H1 (cell line): ENCODE measurements around the gene ZMIZ1. TPM values are rescaled to one million over a fixed set of nuclear protein-coding genes. Genes with fewer than 3 reads are reported as not detected.

ENCODE experiments used
- CTCF ChIA-PET: fragments of 300-600 bp; sonication (Branson Sonifier 250); formaldehyde crosslinking; loops from one replicate; lab custom pipeline; 2021; ENCODE audit not compliant: partially characterized antibody; lab: Charles Lee
- POLR2A ChIA-PET: fragments of 300-600 bp; sonication (Branson Sonifier 250); formaldehyde crosslinking; loops from one replicate; lab custom pipeline; 2021; ENCODE audit warnings: inconsistent platforms; ENCODE audit not compliant: partially characterized antibody; lab: Charles Lee
- DNase-seq, 2 experiments: peaks; one replicate each; pipeline versions ENCODE4 v3.0.0 to v3.0.0-alpha.2; 2010 to 2022; ENCODE audit warnings: low spot score in 2 of 2, low read depth in 1 of 2, mixed read lengths in 1 of 2
- FAIRE-seq: peaks from 2 replicates; lab custom pipeline; 2011; peaks lifted over from hg19 to GRCh38; lab: Jason Lieb, UNC
- H2AFZ ChIP-seq: 2 replicates; pipeline ENCODE4 v1.8.1; 2012; ENCODE audit warnings: low read length, inconsistent platforms
- H2AK5ac ChIP-seq: 2 replicates; pipeline ENCODE4 v1.6.1; 2013; ENCODE audit warnings: low read depth, low read length
- H2BK120ac ChIP-seq: replicated peaks from 2 replicates; pipeline ENCODE3; 2013; ENCODE audit warnings: low read depth, low read length, inconsistent platforms
- H2BK12ac ChIP-seq: 2 replicates; pipeline ENCODE4 v1.6.1; 2013; ENCODE audit warnings: low read depth, low read length
- H2BK15ac ChIP-seq: 2 replicates; pipeline ENCODE4 v1.6.1; 2013; ENCODE audit warnings: low read length
- H2BK20ac ChIP-seq: 2 replicates; pipeline ENCODE4 v1.6.1; 2013; ENCODE audit warnings: low read length
- H2BK5ac ChIP-seq: 2 replicates; pipeline ENCODE4 v1.6.1; 2013; ENCODE audit warnings: low read depth, low read length
- H3K14ac ChIP-seq: 2 replicates; pipeline ENCODE4 v1.6.1; 2013; ENCODE audit warnings: inconsistent platforms; ENCODE audit not compliant: insufficient read length
- H3K18ac ChIP-seq: 2 replicates; pipeline ENCODE4 v1.6.1; 2013; ENCODE audit warnings: low read length; ENCODE audit errors: extremely low read depth
- H3K23ac ChIP-seq: 2 replicates; pipeline ENCODE4 v1.6.1; 2013; ENCODE audit warnings: inconsistent platforms; ENCODE audit not compliant: insufficient read length
- H3K23me2 ChIP-seq: 2 replicates; pipeline ENCODE4 v1.6.1; 2013; ENCODE audit warnings: low read depth, low read length
- H3K27ac ChIP-seq: 2 replicates; pipeline ENCODE4 v1.6.1; 2011; ENCODE audit warnings: low read depth, low read length, inconsistent platforms
- H3K27me3 ChIP-seq, 4 experiments: replicated peaks in 1 of 4; 1 replicate in 1 of 4; 2 replicates in 3 of 4; pipeline versions ENCODE4 v1.6.1 to v1.8.1; 2011 to 2013; ENCODE audit warnings: low read length in 3 of 4, mild to moderate bottlenecking in 3 of 4, inconsistent platforms in 2 of 4, mixed read lengths in 2 of 4, moderate library complexity in 1 of 4; ENCODE audit not compliant: control insufficient read depth in 3 of 4, insufficient read depth in 3 of 4; ENCODE audit errors: extremely low read depth in 1 of 4
- H3K36me3 ChIP-seq, 4 experiments: 2 replicates each; pipeline versions ENCODE4 v1.6.1 to v1.8.1; 2011 to 2013; ENCODE audit warnings: mild to moderate bottlenecking in 4 of 4, low read length in 3 of 4, moderate library complexity in 2 of 4, control low read depth in 1 of 4, inconsistent platforms in 1 of 4; ENCODE audit not compliant: insufficient read depth in 4 of 4, control insufficient read depth in 2 of 4
- H3K4ac ChIP-seq: replicated peaks from 2 replicates; pipeline ENCODE3; 2013; ENCODE audit warnings: low read length, low read depth, mixed read lengths, inconsistent platforms; ENCODE audit not compliant: insufficient read length
- H3K4me1 ChIP-seq, 4 experiments: replicated peaks in 1 of 4; 1 replicate in 1 of 4; 2 replicates in 3 of 4; pipeline versions ENCODE4 v1.6.1 to v1.8.1; 2011 to 2013; ENCODE audit warnings: low read length in 3 of 4, inconsistent platforms in 2 of 4, mixed read lengths in 1 of 4; ENCODE audit not compliant: insufficient read depth in 4 of 4, control insufficient read depth in 3 of 4
- H3K4me2 ChIP-seq, 2 experiments: 2 replicates each; pipeline versions ENCODE4 v1.6.1 to v1.8.1; 2011 to 2013; ENCODE audit warnings: low read depth in 2 of 2, low read length in 2 of 2, control low read depth in 1 of 2, inconsistent platforms in 1 of 2, mild to moderate bottlenecking in 1 of 2; ENCODE audit not compliant: insufficient read depth in 1 of 2
- H3K4me3 ChIP-seq, 4 experiments: fragments of 200-600, 300-600 bp in 1 of 4; sonication (generic), shearing (Covaris generic), sonication (Bioruptor Twin) in 1 of 4; 2 replicates each; pipeline versions ENCODE4 v1.5.1 to v1.8.1; 2011 to 2016; ENCODE audit warnings: low read length in 4 of 4, low read depth in 3 of 4, control low read depth in 2 of 4, inconsistent platforms in 2 of 4, mild to moderate bottlenecking in 2 of 4, mixed read lengths in 1 of 4, moderate library complexity in 1 of 4; ENCODE audit not compliant: insufficient read depth in 2 of 4; ENCODE audit errors: extremely low read depth in 1 of 4
- H3K56ac ChIP-seq: replicated peaks from 2 replicates; pipeline ENCODE3; 2013; ENCODE audit warnings: low read depth, mild to moderate bottlenecking, mixed read lengths, low read length, inconsistent platforms; ENCODE audit not compliant: insufficient read length
- H3K79me1 ChIP-seq: 2 replicates; pipeline ENCODE4 v1.6.1; 2013; ENCODE audit warnings: low read depth, low read length, control low read depth
- H3K79me2 ChIP-seq, 2 experiments: 2 replicates each; pipeline versions ENCODE4 v1.6.1 to v1.8.1; 2012 to 2013; ENCODE audit warnings: low read length in 2 of 2, mild to moderate bottlenecking in 2 of 2, inconsistent platforms in 1 of 2; ENCODE audit not compliant: insufficient read depth in 2 of 2, control insufficient read depth in 1 of 2
- H3K9ac ChIP-seq, 4 experiments: replicated peaks in 1 of 4; 1 replicate in 1 of 4; 2 replicates in 3 of 4; pipeline versions ENCODE4 v1.6.1 to v1.8.1; 2011 to 2013; ENCODE audit warnings: low read depth in 3 of 4, low read length in 3 of 4, control low read depth in 2 of 4, mild to moderate bottlenecking in 2 of 4, moderate library complexity in 2 of 4, inconsistent platforms in 1 of 4; ENCODE audit errors: extremely low read depth in 1 of 4
- H3K9me3 ChIP-seq, 2 experiments: 2 replicates each; pipeline versions ENCODE4 v1.6.1 to v1.8.1; 2012 to 2013; ENCODE audit warnings: mild to moderate bottlenecking in 2 of 2, moderate library complexity in 2 of 2, control low read depth in 1 of 2, inconsistent platforms in 1 of 2, low read depth in 1 of 2, low read length in 1 of 2, mixed read lengths in 1 of 2; ENCODE audit not compliant: insufficient read depth in 2 of 2
- H4K20me1 ChIP-seq, 2 experiments: replicated peaks in 1 of 2; 2 replicates each; pipeline versions ENCODE3 to v1.8.1; 2011 to 2013; ENCODE audit warnings: inconsistent platforms in 2 of 2, low read length in 2 of 2, mild to moderate bottlenecking in 1 of 2; ENCODE audit not compliant: insufficient read depth in 2 of 2, control insufficient read depth in 1 of 2
- H4K5ac ChIP-seq: 2 replicates; pipeline ENCODE4 v1.6.1; 2013; ENCODE audit warnings: low read length, low read depth, mixed read lengths, inconsistent platforms; ENCODE audit not compliant: insufficient read length
- H4K8ac ChIP-seq: 2 replicates; pipeline ENCODE4 v1.8.0; 2013; ENCODE audit warnings: mild to moderate bottlenecking, moderate library complexity, low read length, inconsistent platforms; ENCODE audit not compliant: insufficient read depth; ENCODE audit errors: extremely low read depth
- H4K91ac ChIP-seq: replicated peaks from 2 replicates; pipeline ENCODE3; 2013; ENCODE audit warnings: low read length, mixed read lengths, inconsistent platforms; ENCODE audit not compliant: insufficient read length
- CBX8 ChIP-seq: fragments of 300-800, 300-1000 bp; sonication (generic); IDR thresholded peaks from 2 replicates; pipeline ENCODE4 v1.7.1; 2016; ENCODE audit warnings: low read depth, low read length, borderline replicate concordance
- NANOG ChIP-seq: IDR thresholded peaks from 2 replicates; pipeline ENCODE4 v1.6.1; 2011; ENCODE audit warnings: low read length, low read depth, mild to moderate bottlenecking, inconsistent platforms; ENCODE audit not compliant: insufficient read depth, poor library complexity, severe bottlenecking
- SRF ChIP-seq: IDR thresholded peaks from 2 replicates; pipeline ENCODE4 v1.6.1; 2011; ENCODE audit warnings: mild to moderate bottlenecking, low read depth, low read length, moderate library complexity
- WGBS, 2 experiments: shearing (Covaris generic) in 1 of 2; methylation state at CpG; one replicate each; pipeline versions ENCODE4 v1.1.6 to v1.1.7; 2013 to 2015; ENCODE audit warnings: low lambda C conversion rate in 2 of 2, mixed read lengths in 2 of 2, inconsistent platforms in 1 of 2, low coverage in 1 of 2, missing lambda C conversion rate in 1 of 2; ENCODE audit not compliant: insufficient replicate concordance in 2 of 2, insufficient coverage in 1 of 2, insufficient read length in 1 of 2; ENCODE audit errors: extremely low coverage in 1 of 2, missing lambda C conversion rate in 1 of 2; 5-methylcytosine and 5-hydroxymethylcytosine counted together
- polyA plus RNA-seq, 7 experiments: library from polyadenylated mRNA; depleted of rRNA in 3 of 7; stranded (reverse) in 5 of 7; unstranded in 2 of 7; fragments of >200 nt in 5 of 7; fragments of 200-250 nt in 2 of 7; gene quantifications; 1 replicate in 5 of 7; 2 replicates in 1 of 7; 4 replicates in 1 of 7; pipeline versions ENCODE4 v1.2.1 to v1.2.3, GENCODE V29; 2011 to 2013; ENCODE audit warnings: missing spikeins in 2 of 7, mixed read lengths in 2 of 7
- total RNA-seq: library from RNA; stranded (reverse); fragmentation: NEBNext Ultra II Directional; extraction: Animal tissue kit (Norgen Biotek cat#: 25700); gene quantifications from 2 replicates; pipeline ENCODE4 v1.2.1, GENCODE V29; 2021
- TF ChIP-seq, protein P1 (sequence below): IDR thresholded peaks from 2 replicates; pipeline ENCODE4 v1.6.1; 2012; ENCODE audit warnings: inconsistent platforms
- TF ChIP-seq, protein P2 (sequence below), 3 experiments: IDR thresholded peaks; 1 replicate in 2 of 3; 2 replicates in 1 of 3; pipeline versions ENCODE4 v1.5.1 to v1.6.1; 2011; ENCODE audit warnings: low read length in 3 of 3, mild to moderate bottlenecking in 3 of 3, inconsistent platforms in 2 of 3, low read depth in 1 of 3, moderate library complexity in 1 of 3; ENCODE audit not compliant: insufficient read depth in 1 of 3; ENCODE audit errors: control extremely low read depth in 1 of 3

The ZMIZ1 gene
- total and polyA plus RNA-seq, 2 of the 8 experiments (the other 6 are each of a cell fraction or from before 2014, with no cell fraction given), result 8.1 to 28.0 TPM

DNA sequence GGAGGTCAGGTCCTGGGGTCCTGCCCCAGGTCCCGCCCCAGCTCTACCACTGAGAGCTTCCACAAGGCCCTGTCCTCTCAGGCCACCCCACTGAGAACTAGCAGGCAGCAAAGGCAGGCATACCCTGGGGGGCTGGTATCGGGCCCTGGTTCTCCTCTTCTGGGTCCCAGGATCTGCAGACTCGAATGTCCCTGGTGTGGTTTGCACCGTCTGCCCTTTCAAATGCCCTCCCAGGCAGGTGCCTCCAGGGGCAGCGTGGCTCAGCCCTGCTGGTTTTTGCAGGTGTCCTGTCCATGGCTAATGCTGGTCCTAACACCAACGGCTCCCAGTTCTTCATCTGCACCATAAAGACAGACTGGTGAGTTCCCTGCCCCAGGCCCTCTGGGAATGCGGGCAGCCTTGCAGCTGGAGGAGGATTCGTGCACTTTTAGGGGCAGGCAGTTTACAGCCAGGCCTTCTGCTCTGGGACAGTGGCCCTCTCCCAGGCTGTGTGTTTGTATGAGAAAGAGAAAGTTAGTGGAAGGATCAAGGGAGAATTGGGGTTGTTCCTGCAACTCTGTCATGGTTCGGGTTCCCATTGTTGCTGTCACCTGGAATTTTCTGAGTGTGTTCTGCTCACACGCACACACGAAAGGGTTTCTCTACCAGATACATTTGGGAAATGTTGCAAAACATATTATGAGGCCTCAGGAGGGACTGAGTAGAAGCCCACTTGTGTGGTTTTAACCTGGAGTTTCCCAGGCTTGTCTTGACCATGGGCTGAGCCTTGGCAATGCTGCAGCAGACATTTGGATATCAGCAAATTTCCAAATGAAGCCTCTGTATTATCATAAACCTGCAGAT, 283.5 kb downstream of the ZMIZ1 start:
- peaks cover 0 to 11% of the 10 kb centered on the region in 2 experiments; a peak in 1 of 4 replicates for H3K79me2 ChIP-seq
- H3K18ac ChIP-seq, result no peak overlapping the region
- 88% methylated on average over 11 of the region's 11 CpGs; no CpG with 5 or more reads in 1 of the 2 experiments for WGBS, 2 experiments
- no peak overlapping the region for H2AFZ ChIP-seq
- no peak overlapping the region for H2BK20ac ChIP-seq
- ChIA-PET POLR2A (no interaction called here), CTCF (interaction anchor here (1.0 kb wide), 1 partner anchor 134 kb away, joined by 4 read pairs; no protein-coding TSS in a partner anchor)
- H4K91ac ChIP-seq, result no peak overlapping the region
- H3K4me2 ChIP-seq, result no peak overlapping the region
- no peak overlapping the region for H3K4me3 ChIP-seq
- H3K23me2 ChIP-seq, result peaks cover 8% of the 10 kb centered on the region; the same call in 1 of the 2 replicates
- TF ChIP-seq NANOG, result no peak
- TF ChIP-seq, protein P1, sequence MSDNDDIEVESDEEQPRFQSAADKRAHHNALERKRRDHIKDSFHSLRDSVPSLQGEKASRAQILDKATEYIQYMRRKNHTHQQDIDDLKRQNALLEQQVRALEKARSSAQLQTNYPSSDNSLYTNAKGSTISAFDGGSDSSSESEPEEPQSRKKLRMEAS, result no peak
- no peak for TF ChIP-seq CBX8
- TF ChIP-seq SRF, result no peak
- TF ChIP-seq, protein P2, sequence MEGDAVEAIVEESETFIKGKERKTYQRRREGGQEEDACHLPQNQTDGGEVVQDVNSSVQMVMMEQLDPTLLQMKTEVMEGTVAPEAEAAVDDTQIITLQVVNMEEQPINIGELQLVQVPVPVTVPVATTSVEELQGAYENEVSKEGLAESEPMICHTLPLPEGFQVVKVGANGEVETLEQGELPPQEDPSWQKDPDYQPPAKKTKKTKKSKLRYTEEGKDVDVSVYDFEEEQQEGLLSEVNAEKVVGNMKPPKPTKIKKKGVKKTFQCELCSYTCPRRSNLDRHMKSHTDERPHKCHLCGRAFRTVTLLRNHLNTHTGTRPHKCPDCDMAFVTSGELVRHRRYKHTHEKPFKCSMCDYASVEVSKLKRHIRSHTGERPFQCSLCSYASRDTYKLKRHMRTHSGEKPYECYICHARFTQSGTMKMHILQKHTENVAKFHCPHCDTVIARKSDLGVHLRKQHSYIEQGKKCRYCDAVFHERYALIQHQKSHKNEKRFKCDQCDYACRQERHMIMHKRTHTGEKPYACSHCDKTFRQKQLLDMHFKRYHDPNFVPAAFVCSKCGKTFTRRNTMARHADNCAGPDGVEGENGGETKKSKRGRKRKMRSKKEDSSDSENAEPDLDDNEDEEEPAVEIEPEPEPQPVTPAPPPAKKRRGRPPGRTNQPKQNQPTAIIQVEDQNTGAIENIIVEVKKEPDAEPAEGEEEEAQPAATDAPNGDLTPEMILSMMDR (IDR thresholded peaks at IDR 0.05; ENCODE audit: control extremely low read depth in 1 of 3, insufficient read depth in 1 of 3, low read depth in 1 of 3, low read length in 3 of 3), result peak in 1 of 3 experiments; percentile 12; a peak in 1 of 4 replicates
- peaks cover 26 to 61% (median 47%) of the 10 kb centered on the region in 4 experiments for H3K36me3 ChIP-seq
- H3K9me3 ChIP-seq, result no peaks in the 10 kb centered on the region; a peak in 1 of 4 replicates
- FAIRE-seq (no peak), DNase-seq (peak in 1 of 2 experiments; percentile 30)
- no peak overlapping the region for H4K5ac ChIP-seq
- no peak overlapping the region for H3K56ac ChIP-seq
- H3K27ac ChIP-seq, result no peak overlapping the region
- no peak overlapping the region for H4K8ac ChIP-seq
- no peak overlapping the region for H2BK5ac ChIP-seq
- H2BK12ac ChIP-seq, result no peak overlapping the region
- H3K4ac ChIP-seq, result no peak overlapping the region
- H4K20me1 ChIP-seq, result peaks cover 12 to 19% of the 10 kb centered on the region in 2 experiments
- H3K4me1 ChIP-seq, result peaks cover 0 to 6% (median under 1%) of the 10 kb centered on the region in 4 experiments; a peak in 3 of 7 replicates
- H3K23ac ChIP-seq, result no peak overlapping the region
- no peaks in the 10 kb centered on the region for H3K27me3 ChIP-seq
- no peak overlapping the region for H2BK15ac ChIP-seq
- H2BK120ac ChIP-seq, result no peak overlapping the region
- H3K79me1 ChIP-seq, result peaks cover 15% of the 10 kb centered on the region; the same call in 1 of the 2 replicates
- no peak overlapping the region for H3K14ac ChIP-seq
- H2AK5ac ChIP-seq, result no peak overlapping the region
- H3K9ac ChIP-seq, result no peak overlapping the region
